GM23248 (cell line): ENCODE results near the gene PHYH. TPM values are rescaled to one million over a fixed set of nuclear protein-coding genes. Genes with fewer than 3 reads are reported as not detected.

ENCODE experiments used
- DNase-seq: peaks from one replicate; pipeline ENCODE4 v3.0.0-alpha.2; 2015
- H2AFZ ChIP-seq: fragments of 200-600 bp; sonication (generic); 2 replicates; pipeline ENCODE4 v1.6.1; 2016; ENCODE audit warnings: antibody characterized with exemption
- H3F3A ChIP-seq: fragments of 200-600 bp; sonication (generic); 2 replicates; pipeline ENCODE4 v1.6.1; 2016; ENCODE audit warnings: mild to moderate bottlenecking, antibody characterized with exemption, mixed run types; ENCODE audit not compliant: insufficient read depth
- H3K27ac ChIP-seq: fragments of 200-600 bp; sonication (generic); 2 replicates; pipeline ENCODE4 v1.5.1; 2016; ENCODE audit warnings: mild to moderate bottlenecking
- H3K27me3 ChIP-seq: fragments of 200-600 bp; sonication (generic); replicated peaks from 2 replicates; pipeline ENCODE4 v1.6.1; 2016; ENCODE audit warnings: mild to moderate bottlenecking; ENCODE audit not compliant: insufficient read depth
- H3K36me3 ChIP-seq: fragments of 200-600 bp; sonication (generic); 2 replicates; pipeline ENCODE4 v1.6.1; 2016; ENCODE audit warnings: low read depth, mild to moderate bottlenecking
- H3K4me1 ChIP-seq: fragments of 200-600 bp; sonication (generic); 2 replicates; pipeline ENCODE4 v1.6.1; 2016; ENCODE audit warnings: mild to moderate bottlenecking; ENCODE audit not compliant: insufficient read depth
- H3K4me2 ChIP-seq: fragments of 200-600 bp; sonication (generic); one replicate; pipeline ENCODE4 v1.6.1; 2016; ENCODE audit warnings: mild to moderate bottlenecking; ENCODE audit not compliant: unreplicated experiment
- H3K4me3 ChIP-seq: fragments of 200-600 bp; sonication (generic); 2 replicates; pipeline ENCODE4 v1.5.1; 2016; ENCODE audit warnings: mild to moderate bottlenecking
- H3K79me2 ChIP-seq: fragments of 200-600 bp; sonication (generic); 2 replicates; pipeline ENCODE4 v1.6.1; 2016; ENCODE audit warnings: mild to moderate bottlenecking; ENCODE audit not compliant: insufficient read depth
- H3K9ac ChIP-seq: fragments of 200-600 bp; sonication (generic); 2 replicates; pipeline ENCODE4 v1.6.1; 2016; ENCODE audit warnings: mild to moderate bottlenecking
- H3K9me2 ChIP-seq: fragments of 200-600 bp; sonication (generic); 2 replicates; pipeline ENCODE4 v1.6.1; 2016; ENCODE audit warnings: mixed run types, mild to moderate bottlenecking, moderate library complexity; ENCODE audit not compliant: insufficient read depth
- H3K9me3 ChIP-seq: fragments of 200-600 bp; sonication (generic); one replicate; pipeline ENCODE4 v1.6.1; 2017; ENCODE audit warnings: low read depth
- H4K20me1 ChIP-seq: fragments of 200-600 bp; sonication (generic); 2 replicates; pipeline ENCODE4 v1.6.0; 2016; ENCODE audit not compliant: insufficient read depth
- EZH2 ChIP-seq: fragments of 200-600 bp; sonication (generic); IDR thresholded peaks from 2 replicates; pipeline ENCODE4 v1.6.1; 2018; ENCODE audit warnings: antibody characterized with exemption, mild to moderate bottlenecking; ENCODE audit not compliant: insufficient read depth, poor library complexity, severe bottlenecking
- EZH2phosphoT487 ChIP-seq: fragments of 200-600 bp; sonication (generic); IDR thresholded peaks from 2 replicates; pipeline ENCODE4 v1.6.1; 2018; ENCODE audit warnings: antibody characterized with exemption, moderate library complexity, mild to moderate bottlenecking, low read depth; ENCODE audit not compliant: insufficient read depth
- WGBS, 2 experiments: methylation state at CpG; one replicate each; pipeline ENCODE4 v1.1.6; 2015 to 2017; ENCODE audit warnings: low lambda C conversion rate in 2 of 2, low coverage in 1 of 2; ENCODE audit errors: missing lambda C conversion rate in 2 of 2; 5-methylcytosine and 5-hydroxymethylcytosine counted together
- in situ Hi-C: fragments of 300-500 bp; cut with MboI; formaldehyde crosslinking; loops from 2 replicates; pipeline ENCODE4 v1.15.0; 2020
- polyA plus RNA-seq: library from polyadenylated mRNA; unstranded; fragments of >200 nt; fragmentation: Nextera tagmentation; extraction: Ambion mirVana; gene quantifications from 2 replicates; pipeline ENCODE4 v1.2.1, GENCODE V29; 2016
- total RNA-seq: library from RNA; depleted of rRNA; stranded (reverse); fragments of >200 nt; shearing (Covaris generic); gene quantifications from 2 replicates; pipeline ENCODE4 v1.2.3, GENCODE V29; 2014

PHYH gene
- total and polyA plus RNA-seq, 2 experiments from 2014 or later: 19.1 to 29.7 TPM

DNA sequence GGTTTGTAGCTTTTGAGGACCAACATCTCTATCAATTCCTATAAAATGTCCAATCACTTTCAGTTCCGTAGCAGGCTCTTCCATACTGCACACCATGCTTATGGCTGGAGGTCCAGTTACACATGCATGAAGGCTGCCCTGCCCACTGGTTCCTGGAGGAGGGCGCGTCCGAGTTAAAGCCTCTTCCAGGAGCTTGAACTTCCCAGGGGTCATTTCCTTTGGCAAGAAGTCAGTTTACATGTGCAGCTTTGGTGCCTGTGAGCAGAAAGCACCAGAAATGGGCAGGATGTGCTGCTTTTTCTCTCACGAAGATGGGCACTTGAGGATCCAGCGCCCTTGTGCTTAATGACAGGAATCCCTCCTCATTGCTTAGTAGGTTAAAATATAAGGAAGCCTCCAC is 17.6 kb upstream of the PHYH start:
- TF ChIP-seq EZH2 (no peak), EZH2phosphoT487 (no peak)
- Histone ChIP-seq H3K9ac (no peak overlapping the region), H4K20me1 (no peaks in the 10 kb centered on the region), H3F3A (no peaks in the 10 kb centered on the region), H2AFZ (no peak overlapping the region), H3K36me3 (0 out of 2 replicates have a peak, but pooled peaks cover 4% of the 10 kb centered on the region), H3K9me3 (no peaks in the 10 kb centered on the region), H3K27ac (no peak overlapping the region), H3K4me1 (no peaks in the 10 kb centered on the region), H3K27me3 (no peaks in the 10 kb centered on the region), H3K79me2 (no peaks in the 10 kb centered on the region), H3K4me3 (no peak overlapping the region), H3K4me2 (no peak overlapping the region), H3K9me2 (no peaks in the 10 kb centered on the region)
- in situ Hi-C loops: no loop called here
- WGBS, 2 experiments: 81 to 86% methylated on average over 6 of the region's 6 CpGs
- no peak for DNase-seq

DNA sequence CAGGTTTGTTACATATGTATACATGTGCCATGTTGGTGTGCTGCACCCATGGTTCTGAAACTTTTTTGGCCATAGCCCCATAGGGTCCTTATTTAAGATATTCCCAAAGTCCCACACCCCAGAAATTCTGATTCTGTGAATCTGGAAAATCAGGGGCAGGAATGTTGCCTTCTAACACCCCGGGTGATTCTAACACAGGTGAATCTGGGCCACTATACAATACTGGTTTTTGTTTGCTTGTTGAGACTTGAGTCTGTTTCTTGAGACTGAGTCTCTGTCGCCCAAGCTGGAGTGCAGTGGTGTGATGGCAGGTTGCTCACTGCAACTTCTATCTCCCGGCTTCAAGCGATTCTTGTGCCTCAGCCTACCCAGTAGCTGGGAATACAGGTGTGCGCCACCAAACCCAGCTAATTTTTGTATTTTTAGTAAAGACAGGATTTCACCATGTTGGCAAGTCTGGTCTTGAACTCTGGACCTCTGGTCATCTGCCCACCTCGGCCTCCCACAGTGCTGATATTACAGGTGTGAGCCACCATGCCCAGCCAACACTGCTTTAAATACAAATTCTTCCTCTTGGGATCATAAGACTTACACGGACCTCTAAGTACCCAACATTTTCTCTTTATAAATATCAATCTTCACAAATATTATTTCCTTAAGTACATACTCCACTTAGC is 16.9 kb upstream of the PHYH start:
- in situ Hi-C loops: no loop called here
- Histone ChIP-seq H3K9me3 (no peaks in the 10 kb centered on the region), H3F3A (no peaks in the 10 kb centered on the region), H2AFZ (no peak overlapping the region), H3K4me2 (no peak overlapping the region), H4K20me1 (no peaks in the 10 kb centered on the region), H3K27me3 (no peaks in the 10 kb centered on the region), H3K4me3 (no peak overlapping the region), H3K9me2 (no peaks in the 10 kb centered on the region), H3K27ac (no peak overlapping the region), H3K4me1 (no peaks in the 10 kb centered on the region), H3K79me2 (no peaks in the 10 kb centered on the region), H3K36me3 (0 out of 2 replicates have a peak, but pooled peaks cover 4% of the 10 kb centered on the region), H3K9ac (no peak overlapping the region)
- no peak for DNase-seq
- no peak for TF ChIP-seq EZH2phosphoT487
- no peak for TF ChIP-seq EZH2
- 82% methylated on average over 7 of the region's 7 CpGs for WGBS, 2 experiments

DNA sequence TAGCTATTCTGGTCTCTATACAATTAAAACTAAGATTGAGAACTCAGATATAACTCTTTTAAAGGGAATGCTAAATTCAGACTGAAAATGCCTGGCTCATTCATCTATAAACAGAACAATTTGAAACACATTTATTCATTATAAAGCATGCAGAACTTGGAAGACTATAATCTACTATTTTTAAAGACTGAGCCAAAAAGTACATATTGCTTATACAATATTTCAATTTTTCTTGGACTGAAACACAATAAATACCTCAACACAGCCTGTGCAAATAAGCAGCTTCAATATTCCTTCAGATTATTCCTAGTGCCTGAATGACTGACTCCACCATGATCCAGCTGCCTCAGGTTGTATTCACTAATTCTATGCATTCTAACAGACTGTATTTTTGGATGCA is 15.5 kb upstream of the PHYH start:
- H3K4me2 ChIP-seq: no peak overlapping the region
- no peak for DNase-seq
- TF ChIP-seq EZH2phosphoT487 (no peak), EZH2 (no peak)
- no peaks in the 10 kb centered on the region for H4K20me1 ChIP-seq
- H3K27ac ChIP-seq: no peak overlapping the region
- peaks cover 8% of the 10 kb centered on the region; the same call in 1 of the 2 replicates for H3K4me1 ChIP-seq
- H3K79me2 ChIP-seq: no peaks in the 10 kb centered on the region
- H2AFZ ChIP-seq: no peak overlapping the region
- H3K9me3 ChIP-seq: no peaks in the 10 kb centered on the region
- no peak overlapping the region for H3K4me3 ChIP-seq
- no peaks in the 10 kb centered on the region for H3K9me2 ChIP-seq
- H3F3A ChIP-seq: 0 out of 2 replicates have a peak, but pooled peaks cover 5% of the 10 kb centered on the region
- no peak overlapping the region for H3K9ac ChIP-seq
- H3K27me3 ChIP-seq: no peaks in the 10 kb centered on the region
- in situ Hi-C loops: no loop called here
- H3K36me3 ChIP-seq: 0 out of 2 replicates have a peak, but pooled peaks cover 4% of the 10 kb centered on the region

GRCh38 chr10:13311177-13311575 is 11.3 kb upstream of the PHYH start:
- 59 to 60% methylated on average over 5 of the region's 5 CpGs for WGBS, 2 experiments
- H3K9me2 ChIP-seq: no peaks in the 10 kb centered on the region
- in situ Hi-C loops: no loop called here
- DNase-seq: peak; percentile 65
- no peak overlapping the region for H2AFZ ChIP-seq
- H3K4me2 ChIP-seq: no peak overlapping the region
- no peaks in the 10 kb centered on the region for H4K20me1 ChIP-seq
- H3K4me3 ChIP-seq: no peak overlapping the region
- no peaks in the 10 kb centered on the region for H3K36me3 ChIP-seq
- H3K27me3 ChIP-seq: no peaks in the 10 kb centered on the region
- H3K4me1 ChIP-seq: peaks cover 8% of the 10 kb centered on the region; the same call in 1 of the 2 replicates
- no peak for TF ChIP-seq EZH2phosphoT487
- no peak for TF ChIP-seq EZH2
- no peaks in the 10 kb centered on the region for H3K79me2 ChIP-seq
- H3K27ac ChIP-seq: no peak overlapping the region
- no peaks in the 10 kb centered on the region for H3K9me3 ChIP-seq
- H3F3A ChIP-seq: 0 out of 2 replicates have a peak, but pooled peaks cover 5% of the 10 kb centered on the region
- H3K9ac ChIP-seq: no peak overlapping the region
